ENCODE results near the gene HMG20B.

Gene HMG20B

GRCh38 chr19:3607303-3608078 is 34.7 kb downstream of the HMG20B start:
- no peak for DNase-seq (ENCODE audit: low read depth)

GRCh38 chr19:3608079-3608641 is 35.4 kb downstream of the HMG20B start:
- DNase-seq (ENCODE audit: low read depth), result no peak

GRCh38 chr19:3608750-3609322 is 36.1 kb downstream of the HMG20B start:
- DNase-seq (ENCODE audit: low read depth), result no peak

GRCh38 chr19:3609779-3610719 is 37.3 kb downstream of the HMG20B start:
- DNase-seq (ENCODE audit: low read depth), result no peak

- no peak for DNase-seq (ENCODE audit: low read depth)
Measured at GRCh38 chr19:3610745-3611717, 38.3 kb downstream of the HMG20B start.

GRCh38 chr19:3611841-3612240 is 39.1 kb downstream of the HMG20B start:
- no peak for DNase-seq (ENCODE audit: low read depth)

GRCh38 chr19:3612330-3612729 is 39.6 kb downstream of the HMG20B start:
- no peak for DNase-seq (ENCODE audit: low read depth)

GRCh38 chr19:3612901-3613741 is 40.4 kb downstream of the HMG20B start:
- DNase-seq (ENCODE audit: low read depth), result no peak

GRCh38 chr19:3613818-3614661 is 41.3 kb downstream of the HMG20B start:
- DNase-seq (ENCODE audit: low read depth), result no peak

GRCh38 chr19:3614858-3615505 is 42.2 kb downstream of the HMG20B start:
- DNase-seq (ENCODE audit: low read depth), result no peak

GRCh38 chr19:3615524-3616135 is 42.9 kb downstream of the HMG20B start:
- no peak for DNase-seq (ENCODE audit: low read depth)

GRCh38 chr19:3617463-3617862 is 44.7 kb downstream of the HMG20B start:
- no peak for DNase-seq (ENCODE audit: low read depth)

- peak; percentile 34 for DNase-seq (ENCODE audit: low read depth)
Measured at GRCh38 chr19:3618144-3618810, 45.5 kb downstream of the HMG20B start.

GRCh38 chr19:3618811-3619630 is 46.3 kb downstream of the HMG20B start:
- DNase-seq (ENCODE audit: low read depth), result no peak

- DNase-seq (ENCODE audit: low read depth), result no peak
Measured at GRCh38 chr19:3619631-3620012, 46.9 kb downstream of the HMG20B start.

- DNase-seq (ENCODE audit: low read depth), result no peak
Measured at GRCh38 chr19:3620145-3620816, 47.5 kb downstream of the HMG20B start.

All from T follicular helper cell (primary cell).